ENCODE data around the gene UBE3C.

Gene UBE3C

GRCh38 chr7:157177983-157178381 is 39.3 kb downstream of the UBE3C start:
- Histone ChIP-seq H3K9me3 (ENCODE audit: control insufficient read depth, insufficient read depth, low read length) (no peaks in the 10 kb centered on the region), H3K27me3 (ENCODE audit: control insufficient read depth, insufficient read depth, low read length) (no peaks in the 10 kb centered on the region), H3K4me1 (ENCODE audit: control insufficient read depth, insufficient read depth, low read length) (0 out of 2 replicates have a peak, but pooled peaks cover 1% of the 10 kb centered on the region), H3K4me3 (ENCODE audit: low read depth, low read length) (no peak overlapping the region), H3K36me3 (ENCODE audit: control insufficient read depth, insufficient read depth, low read length) (peaks cover 95% of the 10 kb centered on the region), H3K27ac (ENCODE audit: low read depth, low read length) (no peak overlapping the region), H3K9ac (ENCODE audit: low read depth, low read length) (no peak overlapping the region)

DNA sequence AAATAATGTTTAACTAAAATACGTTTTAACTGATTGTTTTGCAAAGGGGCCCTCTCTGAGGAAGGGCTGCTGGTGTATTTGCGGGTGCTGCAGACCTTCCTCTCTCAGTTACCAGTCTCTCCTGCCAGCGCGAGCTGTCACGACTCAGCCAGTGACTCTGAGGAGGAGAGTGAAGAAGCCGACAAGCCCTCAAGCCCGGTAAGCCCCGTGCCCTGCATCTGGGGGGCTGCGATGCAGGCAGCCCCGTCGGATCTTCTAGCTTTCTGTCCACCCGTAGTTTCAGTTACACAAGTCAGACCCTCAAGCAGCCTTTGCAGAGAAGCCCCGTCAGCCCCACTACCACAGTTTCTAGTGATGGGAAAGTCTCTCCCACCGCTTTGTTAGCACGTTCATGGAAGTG is 45.1 kb downstream of the UBE3C start:
- Histone ChIP-seq H3K36me3 (ENCODE audit: control insufficient read depth, insufficient read depth, low read length) (peaks cover 95% of the 10 kb centered on the region), H3K4me3 (ENCODE audit: low read depth, low read length) (no peak overlapping the region), H3K9ac (ENCODE audit: low read depth, low read length) (no peak overlapping the region), H3K27me3 (ENCODE audit: control insufficient read depth, insufficient read depth, low read length) (no peaks in the 10 kb centered on the region), H3K27ac (ENCODE audit: low read depth, low read length) (no peak overlapping the region), H3K9me3 (ENCODE audit: control insufficient read depth, insufficient read depth, low read length) (no peaks in the 10 kb centered on the region), H3K4me1 (ENCODE audit: control insufficient read depth, insufficient read depth, low read length) (peaks cover 10% of the 10 kb centered on the region; the same call in 1 of the 2 replicates)

- Histone ChIP-seq H3K27ac (ENCODE audit: low read depth, low read length) (no peak overlapping the region), H3K9me3 (ENCODE audit: control insufficient read depth, insufficient read depth, low read length) (no peaks in the 10 kb centered on the region), H3K36me3 (ENCODE audit: control insufficient read depth, insufficient read depth, low read length) (peaks cover 95% of the 10 kb centered on the region)
Observed at GRCh38 chr7:157188091-157188665, 49.5 kb downstream of the UBE3C start.

DNA sequence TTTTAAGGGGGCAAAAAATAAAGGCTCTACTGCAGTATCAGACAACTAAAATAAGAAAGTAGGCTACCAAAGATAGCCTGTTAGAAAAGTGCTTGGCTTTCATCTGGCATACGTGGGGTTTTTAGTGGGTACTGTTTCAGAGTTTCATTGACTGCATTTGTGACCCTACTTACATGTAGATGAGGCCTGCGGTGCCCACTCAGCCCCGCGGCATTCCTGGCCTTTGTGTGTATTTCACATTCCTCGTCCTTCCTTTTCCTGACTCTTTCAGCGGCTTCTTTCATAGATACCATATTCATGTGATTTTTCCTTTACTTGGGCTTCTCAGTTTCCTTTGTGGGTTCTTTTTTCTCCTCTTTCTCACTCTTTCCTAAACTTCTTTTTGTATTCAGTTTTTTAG is 50.7 kb downstream of the UBE3C start:
- Histone ChIP-seq H3K27ac (ENCODE audit: low read depth, low read length) (peak overlapping the region; percentile 46), H3K4me1 (ENCODE audit: control insufficient read depth, insufficient read depth, low read length) (peaks cover 9% of the 10 kb centered on the region; the same call in 1 of the 2 replicates), H3K9ac (ENCODE audit: low read depth, low read length) (no peak overlapping the region), H3K36me3 (ENCODE audit: control insufficient read depth, insufficient read depth, low read length) (peaks cover 95% of the 10 kb centered on the region), H3K4me3 (ENCODE audit: low read depth, low read length) (no peak overlapping the region), H3K27me3 (ENCODE audit: control insufficient read depth, insufficient read depth, low read length) (no peaks in the 10 kb centered on the region), H3K9me3 (ENCODE audit: control insufficient read depth, insufficient read depth, low read length) (no peaks in the 10 kb centered on the region)

More at GRCh38 chr7:157188091-157188665, 49.5 kb downstream of the UBE3C start:
- Histone ChIP-seq H3K9ac (ENCODE audit: low read depth, low read length) (no peak overlapping the region), H3K4me3 (ENCODE audit: low read depth, low read length) (no peak overlapping the region), H3K4me1 (ENCODE audit: control insufficient read depth, insufficient read depth, low read length) (peaks cover 10% of the 10 kb centered on the region; the same call in 1 of the 2 replicates), H3K27me3 (ENCODE audit: control insufficient read depth, insufficient read depth, low read length) (no peaks in the 10 kb centered on the region)

GRCh38 chr7:157192861-157193260 is 54.1 kb downstream of the UBE3C start:
- Histone ChIP-seq H3K27me3 (ENCODE audit: control insufficient read depth, insufficient read depth, low read length) (no peaks in the 10 kb centered on the region), H3K36me3 (ENCODE audit: control insufficient read depth, insufficient read depth, low read length) (peaks cover 90% of the 10 kb centered on the region), H3K27ac (ENCODE audit: low read depth, low read length) (no peak overlapping the region), H3K4me3 (ENCODE audit: low read depth, low read length) (no peak overlapping the region), H3K9ac (ENCODE audit: low read depth, low read length) (no peak overlapping the region), H3K4me1 (ENCODE audit: control insufficient read depth, insufficient read depth, low read length) (peaks cover 9% of the 10 kb centered on the region; the same call in 1 of the 2 replicates), H3K9me3 (ENCODE audit: control insufficient read depth, insufficient read depth, low read length) (no peaks in the 10 kb centered on the region)

- Histone ChIP-seq H3K36me3 (ENCODE audit: control insufficient read depth, insufficient read depth, low read length) (peaks cover 90% of the 10 kb centered on the region), H3K27me3 (ENCODE audit: control insufficient read depth, insufficient read depth, low read length) (no peaks in the 10 kb centered on the region)
Observed at GRCh38 chr7:157193274-157193673, 54.5 kb downstream of the UBE3C start.

DNA sequence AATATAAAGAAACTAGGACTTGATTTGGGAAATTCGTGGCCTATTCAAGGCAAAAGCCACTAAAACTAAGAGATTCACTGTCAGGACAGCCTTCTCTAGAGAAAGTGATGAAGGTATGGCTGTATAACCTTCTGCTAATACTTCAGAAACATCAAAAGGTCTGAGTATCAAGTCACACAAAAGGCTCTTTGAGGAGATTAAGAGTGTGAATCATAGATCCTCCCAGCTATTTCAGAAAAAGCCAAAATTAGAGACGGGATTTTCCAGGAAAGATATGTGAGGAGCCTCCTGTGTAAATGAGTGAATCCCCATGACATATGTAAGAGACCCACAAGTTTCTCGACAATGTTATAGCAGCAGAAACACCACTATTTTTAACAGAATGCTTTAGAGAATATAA is 56.2 kb downstream of the UBE3C start:
- Histone ChIP-seq H3K9ac (ENCODE audit: low read depth, low read length) (no peak overlapping the region), H3K36me3 (ENCODE audit: control insufficient read depth, insufficient read depth, low read length) (peaks cover 83% of the 10 kb centered on the region), H3K9me3 (ENCODE audit: control insufficient read depth, insufficient read depth, low read length) (no peaks in the 10 kb centered on the region), H3K4me1 (ENCODE audit: control insufficient read depth, insufficient read depth, low read length) (no peaks in the 10 kb centered on the region), H3K4me3 (ENCODE audit: low read depth, low read length) (no peak overlapping the region), H3K27me3 (ENCODE audit: control insufficient read depth, insufficient read depth, low read length) (no peaks in the 10 kb centered on the region), H3K27ac (ENCODE audit: low read depth, low read length) (no peak overlapping the region)

More at GRCh38 chr7:157193274-157193673, 54.5 kb downstream of the UBE3C start:
- Histone ChIP-seq H3K4me1 (ENCODE audit: control insufficient read depth, insufficient read depth, low read length) (peaks cover 9% of the 10 kb centered on the region; the same call in 1 of the 2 replicates), H3K9ac (ENCODE audit: low read depth, low read length) (no peak overlapping the region), H3K27ac (ENCODE audit: low read depth, low read length) (no peak overlapping the region), H3K4me3 (ENCODE audit: low read depth, low read length) (no peak overlapping the region), H3K9me3 (ENCODE audit: control insufficient read depth, insufficient read depth, low read length) (no peaks in the 10 kb centered on the region)

GRCh38 chr7:157195868-157196267 is 57.1 kb downstream of the UBE3C start:
- H3K4me3 ChIP-seq (ENCODE audit: low read depth, low read length): no peak overlapping the region
- peaks cover 77% of the 10 kb centered on the region for H3K36me3 ChIP-seq (ENCODE audit: control insufficient read depth, insufficient read depth, low read length)
- no peak overlapping the region for H3K27ac ChIP-seq (ENCODE audit: low read depth, low read length)
- H3K4me1 ChIP-seq (ENCODE audit: control insufficient read depth, insufficient read depth, low read length): no peaks in the 10 kb centered on the region
- no peaks in the 10 kb centered on the region for H3K9me3 ChIP-seq (ENCODE audit: control insufficient read depth, insufficient read depth, low read length)
- H3K9ac ChIP-seq (ENCODE audit: low read depth, low read length): no peak overlapping the region
- H3K27me3 ChIP-seq (ENCODE audit: control insufficient read depth, insufficient read depth, low read length): no peaks in the 10 kb centered on the region

DNA sequence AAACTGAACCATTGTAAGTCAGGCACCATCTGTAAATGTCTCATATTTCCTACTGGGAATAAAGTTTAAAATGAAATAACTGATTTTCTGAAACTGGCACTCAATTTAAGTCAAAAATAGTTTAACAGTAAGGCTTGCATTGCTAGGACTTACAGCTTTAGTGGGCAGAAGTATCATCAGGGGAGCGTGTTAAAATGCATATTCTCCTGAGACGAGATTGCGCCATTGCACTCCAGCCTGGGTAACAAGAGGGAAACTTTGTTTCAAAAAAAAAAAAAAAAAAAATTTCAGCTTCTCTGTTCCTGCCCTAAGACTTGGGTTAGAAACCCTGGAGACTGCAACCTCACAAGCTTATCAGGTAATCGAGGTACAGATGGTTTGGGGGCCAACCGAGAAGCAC is 65.4 kb downstream of the UBE3C start:
- Histone ChIP-seq H3K27me3 (ENCODE audit: control insufficient read depth, insufficient read depth, low read length) (no peaks in the 10 kb centered on the region), H3K27ac (ENCODE audit: low read depth, low read length) (no peak overlapping the region), H3K4me1 (ENCODE audit: control insufficient read depth, insufficient read depth, low read length) (no peaks in the 10 kb centered on the region), H3K36me3 (ENCODE audit: control insufficient read depth, insufficient read depth, low read length) (peaks cover 74% of the 10 kb centered on the region), H3K9me3 (ENCODE audit: control insufficient read depth, insufficient read depth, low read length) (no peaks in the 10 kb centered on the region), H3K9ac (ENCODE audit: low read depth, low read length) (no peak overlapping the region), H3K4me3 (ENCODE audit: low read depth, low read length) (no peak overlapping the region)

DNA sequence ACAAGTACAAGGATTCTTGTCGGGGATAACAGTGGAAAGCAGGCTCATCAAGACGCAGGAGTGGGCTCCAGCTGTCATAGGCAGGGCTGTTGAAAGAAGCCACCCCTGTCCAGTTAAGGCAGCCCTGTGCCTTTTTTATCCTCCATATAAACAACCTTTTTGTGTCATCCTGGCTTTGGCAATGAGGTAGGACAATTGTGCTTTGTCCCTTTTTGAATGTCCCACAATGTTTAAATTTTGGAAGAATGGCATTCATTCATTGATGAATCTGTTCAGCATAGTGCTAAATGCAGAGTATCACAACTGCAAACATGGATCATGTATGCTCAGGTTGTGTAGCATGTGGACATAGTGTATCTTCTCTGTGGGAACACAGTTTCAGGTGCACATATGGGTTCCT is 66.7 kb downstream of the UBE3C start:
- Histone ChIP-seq H3K27me3 (ENCODE audit: control insufficient read depth, insufficient read depth, low read length) (no peaks in the 10 kb centered on the region), H3K36me3 (ENCODE audit: control insufficient read depth, insufficient read depth, low read length) (peaks cover 79% of the 10 kb centered on the region), H3K27ac (ENCODE audit: low read depth, low read length) (no peak overlapping the region), H3K4me3 (ENCODE audit: low read depth, low read length) (no peak overlapping the region), H3K9me3 (ENCODE audit: control insufficient read depth, insufficient read depth, low read length) (no peaks in the 10 kb centered on the region), H3K9ac (ENCODE audit: low read depth, low read length) (no peak overlapping the region), H3K4me1 (ENCODE audit: control insufficient read depth, insufficient read depth, low read length) (no peaks in the 10 kb centered on the region)

DNA sequence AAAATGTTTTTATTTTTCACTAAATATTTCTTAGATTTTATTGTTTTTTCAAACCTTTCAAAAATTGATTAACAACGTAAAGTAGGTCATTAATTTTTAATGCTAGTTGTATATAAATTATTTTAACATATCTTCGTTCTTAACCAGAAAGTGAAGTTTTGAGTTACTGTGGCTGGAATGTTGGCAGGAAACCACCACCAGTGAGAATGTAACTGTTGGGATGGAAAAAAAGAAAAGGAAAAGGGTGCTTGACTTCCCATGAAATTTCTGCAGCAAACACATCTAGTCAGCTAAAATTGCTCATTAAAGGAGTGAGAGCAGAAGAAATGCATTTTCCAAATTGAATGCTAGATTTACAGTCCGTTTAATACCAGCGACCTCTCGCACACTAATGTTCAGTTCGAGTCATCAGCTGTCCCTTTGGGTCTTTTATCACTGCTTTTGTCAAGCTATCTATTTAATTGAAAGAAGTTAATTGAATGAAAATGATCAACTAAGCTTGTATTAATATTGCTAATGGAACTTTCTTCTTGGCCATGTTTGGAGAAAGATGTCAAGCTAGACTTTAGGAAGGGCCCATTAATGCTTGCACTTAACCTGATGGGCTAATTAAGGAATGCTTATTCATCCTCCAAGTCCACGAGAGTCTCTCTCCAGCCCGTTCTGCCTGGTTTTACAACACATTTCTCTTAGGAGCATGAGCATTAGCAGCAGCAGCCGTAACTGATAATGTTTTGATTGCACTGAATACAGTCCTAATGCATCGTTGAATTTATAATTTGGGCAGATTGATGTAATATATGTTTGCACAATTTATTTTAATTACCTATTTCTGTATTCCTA is 70.1 kb downstream of the UBE3C start:
- Histone ChIP-seq H3K27ac (ENCODE audit: low read depth, low read length) (no peak overlapping the region), H3K4me1 (ENCODE audit: control insufficient read depth, insufficient read depth, low read length) (no peaks in the 10 kb centered on the region), H3K9ac (ENCODE audit: low read depth, low read length) (no peak overlapping the region), H3K9me3 (ENCODE audit: control insufficient read depth, insufficient read depth, low read length) (no peaks in the 10 kb centered on the region), H3K27me3 (ENCODE audit: control insufficient read depth, insufficient read depth, low read length) (no peaks in the 10 kb centered on the region), H3K4me3 (ENCODE audit: low read depth, low read length) (no peak overlapping the region), H3K36me3 (ENCODE audit: control insufficient read depth, insufficient read depth, low read length) (peaks cover 83% of the 10 kb centered on the region)
